OCI-LY1 (cell line): ENCODE data around the gene THSD8.
A peak's percentile ranks its signal among the peaks of the same experiment; 100 is the strongest.

Experiments
- H2AFZ ChIP-seq: fragments of 200-600 bp; sonication (generic), shearing (Covaris generic); 2 replicates; pipeline ENCODE4 v1.6.0; 2014; ENCODE audit warnings: antibody characterized with exemption, mild to moderate bottlenecking, low read length
- H3F3A ChIP-seq: fragments of 200-600 bp; sonication (generic), shearing (Covaris generic); 2 replicates; pipeline ENCODE4 v1.6.0; 2014; ENCODE audit warnings: mild to moderate bottlenecking, antibody characterized with exemption, low read length, moderate library complexity; ENCODE audit not compliant: insufficient read depth
- H3K27ac ChIP-seq: fragments of 200-600 bp; sonication (generic); 2 replicates; pipeline ENCODE4 v1.5.1; 2014; ENCODE audit warnings: low read length, mixed run types, mild to moderate bottlenecking, low read depth; ENCODE audit not compliant: poor library complexity, severe bottlenecking
- H3K27me3 ChIP-seq: fragments of 200-600 bp; sonication (generic); 2 replicates; pipeline ENCODE4 v1.6.0; 2014; ENCODE audit warnings: antibody characterized with exemption, mild to moderate bottlenecking, low read length, moderate library complexity; ENCODE audit not compliant: insufficient read depth
- H3K36me3 ChIP-seq: fragments of 200-600 bp; sonication (generic); 2 replicates; pipeline ENCODE4 v1.6.1; 2014; ENCODE audit warnings: mild to moderate bottlenecking, antibody characterized with exemption, low read length, moderate library complexity, mixed read lengths; ENCODE audit not compliant: insufficient read depth
- H3K4me1 ChIP-seq: fragments of 200-600 bp; sonication (generic); 2 replicates; pipeline ENCODE4 v1.5.1; 2014; ENCODE audit warnings: mild to moderate bottlenecking, low read length, moderate library complexity; ENCODE audit not compliant: insufficient read depth, severe bottlenecking
- H3K4me2 ChIP-seq: fragments of 200-600 bp; sonication (generic), shearing (Covaris generic); 2 replicates; pipeline ENCODE4 v1.6.1; 2014; ENCODE audit warnings: low read length
- H3K4me3 ChIP-seq: fragments of 200-600 bp; sonication (generic); 2 replicates; pipeline ENCODE4 v1.5.1; 2014; ENCODE audit warnings: low read length, low read depth, mild to moderate bottlenecking, mixed read lengths; ENCODE audit not compliant: poor library complexity, severe bottlenecking
- H3K79me2 ChIP-seq: fragments of 200-600 bp; shearing (Covaris generic); 2 replicates; pipeline ENCODE4 v1.6.1; 2016; ENCODE audit warnings: mixed run types, low read length, mixed read lengths; ENCODE audit not compliant: insufficient read depth
- H3K9ac ChIP-seq: fragments of 200-600 bp; sonication (generic), shearing (Covaris generic); 2 replicates; pipeline ENCODE4 v1.6.1; 2014; ENCODE audit warnings: mild to moderate bottlenecking, low read length, mixed read lengths
- H3K9me2 ChIP-seq: fragments of 200-600 bp; sonication (generic), shearing (Covaris generic); 2 replicates; pipeline ENCODE4 v1.6.1; 2014; ENCODE audit warnings: low read depth, mild to moderate bottlenecking, low read length, mixed read lengths
- H3K9me3 ChIP-seq: fragments of 200-600 bp; shearing (Covaris generic); 2 replicates; pipeline ENCODE4 v1.6.1; 2014; ENCODE audit warnings: low read length, mixed read lengths
- H4K20me1 ChIP-seq: fragments of 200-600 bp; sonication (generic), shearing (Covaris generic); 2 replicates; pipeline ENCODE4 v1.6.0; 2016; ENCODE audit warnings: mild to moderate bottlenecking, low read length; ENCODE audit not compliant: insufficient read depth
- CTCF ChIP-seq: fragments of 200-600 bp; sonication (generic), shearing (Covaris generic); IDR thresholded peaks from 2 replicates; pipeline ENCODE4 v1.5.1; 2017; ENCODE audit warnings: mild to moderate bottlenecking, antibody characterized with exemption, low read length, moderate library complexity, mixed read lengths
- EZH2 ChIP-seq: fragments of 200-600 bp; sonication (generic), shearing (Covaris generic); IDR thresholded peaks from 2 replicates; pipeline ENCODE4 v1.8.0; 2017; ENCODE audit warnings: borderline replicate concordance, mixed run types, mild to moderate bottlenecking, antibody characterized with exemption, low read length, moderate library complexity, mixed read lengths

THSD8 gene

GRCh38 chr19:12786952-12787351 lies 14.9 kb upstream of the THSD8 start:
- Histone ChIP-seq H3K4me1 (peaks cover 76% of the 10 kb centered on the region), H3K4me2 (no peak overlapping the region), H3K36me3 (no peaks in the 10 kb centered on the region), H3K9me3 (no peaks in the 10 kb centered on the region), H3K27ac (peak overlapping the region; percentile 74), H3K9ac (no peak overlapping the region), H3K79me2 (no peaks in the 10 kb centered on the region), H2AFZ (no peak overlapping the region), H3K27me3 (no peaks in the 10 kb centered on the region), H3F3A (no peaks in the 10 kb centered on the region), H3K9me2 (no peaks in the 10 kb centered on the region), H3K4me3 (no peak overlapping the region), H4K20me1 (no peaks in the 10 kb centered on the region)
- TF ChIP-seq CTCF: no peak
- no peak for TF ChIP-seq EZH2

- no peaks in the 10 kb centered on the region for H3K9me3 ChIP-seq
- no peaks in the 10 kb centered on the region for H3F3A ChIP-seq
- H3K27me3 ChIP-seq: no peaks in the 10 kb centered on the region
- H3K9ac ChIP-seq: no peak overlapping the region
- no peak overlapping the region for H2AFZ ChIP-seq
- H3K36me3 ChIP-seq: no peaks in the 10 kb centered on the region
- H3K4me3 ChIP-seq: no peak overlapping the region
- TF ChIP-seq CTCF (no peak), EZH2 (no peak)
- H3K4me1 ChIP-seq: peaks cover 71% of the 10 kb centered on the region
- H3K79me2 ChIP-seq: no peaks in the 10 kb centered on the region
- no peaks in the 10 kb centered on the region for H3K9me2 ChIP-seq
- peak overlapping the region; percentile 74 for H3K27ac ChIP-seq
- no peaks in the 10 kb centered on the region for H4K20me1 ChIP-seq
- H3K4me2 ChIP-seq: no peak overlapping the region
Observed at GRCh38 chr19:12787458-12787857, 14.4 kb upstream of the THSD8 start.

- TF ChIP-seq CTCF (no peak), EZH2 (no peak)
- H3K27me3 ChIP-seq: no peaks in the 10 kb centered on the region
- H4K20me1 ChIP-seq: no peaks in the 10 kb centered on the region
- no peak overlapping the region for H3K4me3 ChIP-seq
- H3K36me3 ChIP-seq: no peaks in the 10 kb centered on the region
- H3F3A ChIP-seq: no peaks in the 10 kb centered on the region
- no peak overlapping the region for H2AFZ ChIP-seq
- H3K4me1 ChIP-seq: peaks cover 64% of the 10 kb centered on the region
- H3K9me3 ChIP-seq: no peaks in the 10 kb centered on the region
- H3K9ac ChIP-seq: no peak overlapping the region; the same call in 1 of the 2 replicates
- no peaks in the 10 kb centered on the region for H3K79me2 ChIP-seq
- H3K9me2 ChIP-seq: no peaks in the 10 kb centered on the region
- peak overlapping the region; percentile 79 for H3K27ac ChIP-seq
- no peak overlapping the region; the same call in 1 of the 2 replicates for H3K4me2 ChIP-seq
Observed at GRCh38 chr19:12788042-12788681, 13.7 kb upstream of the THSD8 start.
